Parietal lobe (tissue), 2 donors: ENCODE data around the gene ACTL7A. TPM values are rescaled to one million over a fixed set of nuclear protein-coding genes. Genes with fewer than 3 reads are reported as not detected.

Experiments used
- small RNA-seq: library from RNA; depleted of rRNA; stranded (forward); fragments of <200 nt; gene quantifications from one replicate; pipeline ENCODE3, GENCODE V24; 2014; ENCODE audit warnings: low replicate concordance
- total RNA-seq: library from RNA; depleted of rRNA; stranded (reverse); fragments of >200 nt; gene quantifications from one replicate; pipeline ENCODE4 v1.2.3, GENCODE V29; 2014

ACTL7A gene
- not detected for total RNA-seq

DNA sequence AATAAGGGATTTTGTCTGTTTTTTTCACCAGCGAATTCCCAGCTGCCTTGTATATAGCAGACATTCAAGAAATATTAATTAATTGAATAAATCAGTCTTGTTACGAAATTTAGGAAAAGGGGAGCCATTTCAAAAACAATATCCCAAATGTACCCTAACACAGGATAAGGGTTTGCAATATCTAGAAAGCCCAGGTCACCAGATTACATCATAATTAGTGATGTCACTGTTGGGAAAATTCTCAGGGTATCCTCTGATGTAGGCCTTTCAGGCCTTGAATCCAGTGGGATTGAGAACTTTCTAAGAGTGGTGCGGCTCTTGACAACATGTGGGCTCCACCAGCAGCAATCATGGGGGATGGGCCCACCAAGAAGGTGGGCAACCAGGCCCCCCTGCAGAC lies at the start of gene ACTL7A:
Gene ACTL7A, plus strand, starts transcription at position 270 of the 400 bp plus-strand sequence. Its CDS starts 57 bp downstream, at position 327.

GRCh38 chr9:108855888-108856287 lies 6.2 kb upstream of the ACTL7A start, which contains the start of gene ACTL7B:
TSS of gene ACTL7B (minus strand) at chr9:108855986. CDS start at chr9:108855930, 56 bp downstream.

Small RNA genes lying within 50 kb of the gene (small RNA-seq; reads per million reads assigned to genes)
- not detected for gene AL359692.1

Other genes starting within 250 kb of the ACTL7A start
- gene ACTL7B, start 6.3 kb upstream of the ACTL7A start, total RNA-seq, result 0.31 TPM
- gene ELP1, start 71.9 kb downstream of the ACTL7A start, total RNA-seq, result 68.2 TPM
- 11.0 TPM for gene ABITRAM, start 72.1 kb downstream of the ACTL7A start, total RNA-seq
- gene CTNNAL1, start 151.2 kb downstream of the ACTL7A start, total RNA-seq, result 14.7 TPM